Suprapubic skin (tissue), 4 donors: ENCODE measurements around the gene SULF2. TPM values are rescaled to one million over a fixed set of nuclear protein-coding genes. Genes with fewer than 3 reads are reported as not detected.

Source experiments
- DNase-seq, 2 donors: peaks; one replicate each; pipeline ENCODE4 v3.0.0-alpha.2; 2019; ENCODE audit warnings: low spot score in 2 of 2
- H3K27ac ChIP-seq: fragments of 200-600 bp; sonication (generic); one replicate; pipeline ENCODE4 v1.5.1; 2019
- H3K27me3 ChIP-seq: fragments of 200-600 bp; sonication (generic); one replicate; pipeline ENCODE4 v1.5.1; 2019
- H3K36me3 ChIP-seq: fragments of 200-600 bp; sonication (generic); one replicate; pipeline ENCODE4 v1.5.1; 2019
- H3K4me1 ChIP-seq: fragments of 200-600 bp; sonication (generic); one replicate; pipeline ENCODE4 v1.5.1; 2019
- H3K4me3 ChIP-seq: fragments of 200-600 bp; sonication (generic); one replicate; pipeline ENCODE4 v1.5.1; 2019; ENCODE audit warnings: mild to moderate bottlenecking
- H3K9me3 ChIP-seq: fragments of 200-600 bp; sonication (generic); one replicate; pipeline ENCODE4 v1.5.1; 2019
- EP300 ChIP-seq: sonication (generic); formaldehyde crosslinking; IDR thresholded peaks from one replicate; pipeline ENCODE4 v1.6.1; 2017; ENCODE audit warnings: antibody characterized with exemption
- POLR2A ChIP-seq, 2 donors: fragments of 450-650 bp; IDR thresholded peaks; one replicate each; pipeline ENCODE4 v1.6.1; 2017; ENCODE audit warnings: antibody characterized with exemption in 2 of 2, mild to moderate bottlenecking in 2 of 2, moderate library complexity in 2 of 2
- POLR2AphosphoS5 ChIP-seq, 3 donors: sonication (generic); formaldehyde crosslinking; IDR thresholded peaks; one replicate each; pipeline ENCODE4 v1.6.1; 2017; ENCODE audit warnings: antibody characterized with exemption in 3 of 3
- WGBS: methylation state at CpG from one replicate; pipeline ENCODE4 v1.1.5; 2018; 5-methylcytosine and 5-hydroxymethylcytosine counted together
- total RNA-seq, 4 donors: library from RNA; depleted of rRNA; stranded (reverse); fragments of >200 nt; gene quantifications; one replicate each; pipeline ENCODE4 v1.1.0, GENCODE V29; 2016
- TF ChIP-seq, protein P1 (sequence below), 2 donors: fragments of 200-600 bp in 1 of 2; fragments of 450-650 bp in 1 of 2; sonication (generic) in 1 of 2; IDR thresholded peaks; one replicate each; pipeline ENCODE4 v1.5.1; 2016 to 2019; ENCODE audit warnings: antibody characterized with exemption in 2 of 2, mild to moderate bottlenecking in 1 of 2, moderate library complexity in 1 of 2

The SULF2 gene
- total RNA-seq, 4 donors from 2014 or later, result 28.4 to 95.4 (median 57.5) TPM

DNA sequence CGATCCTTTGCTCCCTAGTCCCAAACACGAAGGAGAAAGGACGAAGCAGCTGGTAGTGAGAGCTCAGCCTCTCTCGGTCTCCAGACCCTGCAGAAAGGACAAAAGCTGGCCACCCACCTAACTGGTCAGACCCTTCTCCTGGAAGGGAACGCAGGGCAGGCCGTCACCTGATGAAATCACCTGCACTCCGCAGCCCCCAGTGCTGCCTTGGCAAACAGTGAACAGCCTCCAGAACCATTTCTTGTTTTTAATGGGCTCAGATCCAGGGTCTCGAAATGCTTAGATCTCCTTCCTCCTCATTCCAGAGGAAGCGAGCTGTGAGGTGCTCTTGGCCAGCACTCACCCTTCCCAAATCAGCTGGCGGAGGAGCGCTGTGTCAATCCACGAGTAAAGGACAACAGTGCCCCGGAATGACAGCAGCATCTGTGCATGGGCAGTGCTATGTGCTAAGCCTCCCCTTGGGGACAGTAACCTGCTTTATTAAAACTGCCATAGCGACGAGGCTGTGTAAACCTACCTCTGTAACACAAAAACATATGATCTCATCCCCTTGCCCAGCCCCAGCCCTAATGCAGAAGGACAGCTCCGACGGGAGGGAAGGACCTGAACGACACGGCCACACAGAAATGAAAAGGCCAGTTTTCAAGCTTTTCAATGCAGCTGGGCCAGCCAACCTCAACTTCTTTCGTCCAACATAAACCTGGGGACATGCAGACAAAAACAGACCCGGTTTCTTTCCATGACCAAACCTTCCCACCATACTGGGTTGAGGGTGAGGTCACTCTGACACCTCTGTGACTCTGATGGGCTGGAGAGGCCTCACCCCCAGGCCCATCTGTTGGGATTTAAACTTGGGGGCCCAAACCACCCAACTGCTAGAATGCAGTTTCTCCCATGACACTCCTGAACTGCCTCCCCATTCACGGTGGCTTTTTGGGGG lies 43.3 kb downstream of the SULF2 start:
- H3K4me1 ChIP-seq, result no peaks in the 10 kb centered on the region
- no peak overlapping the region for H3K4me3 ChIP-seq
- TF ChIP-seq EP300 (no peak), POLR2A (IDR thresholded peaks at IDR 0.05) (no peak), POLR2AphosphoS5 (IDR thresholded peaks at IDR 0.05) (no peak)
- TF ChIP-seq, protein P1, sequence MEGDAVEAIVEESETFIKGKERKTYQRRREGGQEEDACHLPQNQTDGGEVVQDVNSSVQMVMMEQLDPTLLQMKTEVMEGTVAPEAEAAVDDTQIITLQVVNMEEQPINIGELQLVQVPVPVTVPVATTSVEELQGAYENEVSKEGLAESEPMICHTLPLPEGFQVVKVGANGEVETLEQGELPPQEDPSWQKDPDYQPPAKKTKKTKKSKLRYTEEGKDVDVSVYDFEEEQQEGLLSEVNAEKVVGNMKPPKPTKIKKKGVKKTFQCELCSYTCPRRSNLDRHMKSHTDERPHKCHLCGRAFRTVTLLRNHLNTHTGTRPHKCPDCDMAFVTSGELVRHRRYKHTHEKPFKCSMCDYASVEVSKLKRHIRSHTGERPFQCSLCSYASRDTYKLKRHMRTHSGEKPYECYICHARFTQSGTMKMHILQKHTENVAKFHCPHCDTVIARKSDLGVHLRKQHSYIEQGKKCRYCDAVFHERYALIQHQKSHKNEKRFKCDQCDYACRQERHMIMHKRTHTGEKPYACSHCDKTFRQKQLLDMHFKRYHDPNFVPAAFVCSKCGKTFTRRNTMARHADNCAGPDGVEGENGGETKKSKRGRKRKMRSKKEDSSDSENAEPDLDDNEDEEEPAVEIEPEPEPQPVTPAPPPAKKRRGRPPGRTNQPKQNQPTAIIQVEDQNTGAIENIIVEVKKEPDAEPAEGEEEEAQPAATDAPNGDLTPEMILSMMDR (IDR thresholded peaks at IDR 0.05), result no peak
- H3K36me3 ChIP-seq, result no peaks in the 10 kb centered on the region
- H3K9me3 ChIP-seq, result no peaks in the 10 kb centered on the region
- H3K27me3 ChIP-seq, result no peaks in the 10 kb centered on the region
- no peak for DNase-seq
- H3K27ac ChIP-seq, result no peak overlapping the region
- 70% methylated on average over 20 of the region's 22 CpGs for WGBS

DNA sequence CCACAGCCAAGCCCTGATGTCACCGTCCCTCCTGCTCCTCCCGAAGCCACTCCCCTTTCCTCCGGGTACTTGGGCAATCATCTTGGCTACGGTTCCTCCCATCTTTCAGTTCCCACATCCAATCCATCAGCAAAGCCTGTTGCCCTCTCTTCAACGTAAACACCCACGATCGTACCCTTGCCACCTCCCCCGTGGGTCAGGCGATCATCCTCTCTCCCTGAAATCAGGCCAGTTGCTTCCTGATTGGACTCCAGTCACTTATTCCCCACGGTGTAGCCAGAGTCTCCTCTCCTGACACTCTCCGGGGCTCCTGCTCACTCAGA lies 44.5 kb downstream of the SULF2 start:
- H3K4me3 ChIP-seq, result no peak overlapping the region
- no peaks in the 10 kb centered on the region for H3K27me3 ChIP-seq
- H3K27ac ChIP-seq, result no peak overlapping the region
- WGBS, result 60% methylated on average over 11 of the region's 11 CpGs
- no peak for DNase-seq
- H3K36me3 ChIP-seq, result peaks cover 5% of the 10 kb centered on the region
- no peak for TF ChIP-seq EP300
- TF ChIP-seq, protein P1 (IDR thresholded peaks at IDR 0.05), result no peak
- no peak for TF ChIP-seq POLR2A (IDR thresholded peaks at IDR 0.05)
- no peak for TF ChIP-seq POLR2AphosphoS5 (IDR thresholded peaks at IDR 0.05)
- no peaks in the 10 kb centered on the region for H3K4me1 ChIP-seq
- H3K9me3 ChIP-seq, result no peaks in the 10 kb centered on the region

DNA sequence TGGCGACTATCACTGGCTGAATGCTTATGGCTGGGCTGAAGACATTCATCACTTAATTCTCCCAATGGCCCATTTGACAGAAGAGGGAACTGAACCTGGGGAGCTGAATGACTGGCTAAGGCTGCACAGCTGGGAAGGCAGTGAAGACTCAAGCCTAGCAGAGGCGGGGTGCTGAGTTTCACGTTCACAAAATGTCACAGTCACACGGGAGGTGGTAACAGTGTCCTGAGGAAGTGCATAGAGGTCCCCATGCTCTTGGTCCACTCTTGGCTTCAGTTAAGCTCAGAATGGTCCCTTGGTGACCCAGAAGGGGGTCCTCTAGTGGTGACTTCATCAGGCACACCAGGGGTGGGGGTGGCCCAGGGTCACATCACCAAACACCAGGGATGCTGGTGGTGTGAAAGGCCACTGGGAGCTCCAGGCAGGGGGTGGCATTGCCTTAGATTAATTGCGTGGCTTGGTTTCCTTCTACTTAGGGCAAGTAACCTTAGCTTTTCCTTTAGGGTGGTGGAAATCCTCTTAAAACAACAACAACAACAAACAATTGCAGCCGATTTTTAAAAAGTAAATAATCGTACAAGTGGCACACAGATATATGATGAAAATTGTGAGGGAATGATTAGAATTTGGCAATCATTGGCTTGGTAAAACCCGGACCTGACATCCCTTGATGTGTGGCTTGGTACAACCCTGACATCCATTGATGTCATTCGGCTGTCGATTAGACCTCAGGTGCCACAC lies 45.0 kb downstream of the SULF2 start:
- no peak for DNase-seq
- Histone ChIP-seq H3K27me3 (no peaks in the 10 kb centered on the region), H3K36me3 (peaks cover 9% of the 10 kb centered on the region), H3K9me3 (no peaks in the 10 kb centered on the region), H3K27ac (no peak overlapping the region), H3K4me3 (no peak overlapping the region), H3K4me1 (no peaks in the 10 kb centered on the region)
- WGBS, result 80% methylated on average over 10 of the region's 10 CpGs
- TF ChIP-seq EP300 (no peak), POLR2A (IDR thresholded peaks at IDR 0.05) (no peak), POLR2AphosphoS5 (IDR thresholded peaks at IDR 0.05) (no peak)
- TF ChIP-seq, protein P1 (IDR thresholded peaks at IDR 0.05), result no peak

DNA sequence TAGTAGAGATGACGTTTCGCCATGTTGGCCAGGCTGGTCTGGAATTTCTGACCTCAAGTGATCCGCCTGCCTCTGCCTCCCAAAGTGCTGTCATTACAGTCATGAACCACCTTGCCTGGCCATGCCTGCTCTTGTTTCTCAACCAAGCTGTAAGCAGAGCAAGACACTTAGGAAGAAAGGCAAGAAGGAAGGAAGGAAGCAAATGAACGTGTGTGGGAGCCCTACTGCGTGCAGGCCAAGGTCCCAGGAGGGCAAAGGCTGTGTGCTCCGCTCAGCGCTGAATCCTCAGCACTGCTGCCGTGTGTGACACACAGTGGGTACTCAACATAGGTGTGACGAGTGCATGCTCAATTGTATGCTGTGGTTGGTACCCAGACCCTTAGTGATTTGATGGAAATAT lies 47.4 kb downstream of the SULF2 start:
- no peak for TF ChIP-seq POLR2AphosphoS5 (IDR thresholded peaks at IDR 0.05)
- no peak for TF ChIP-seq POLR2A (IDR thresholded peaks at IDR 0.05)
- TF ChIP-seq, protein P1 (IDR thresholded peaks at IDR 0.05), result no peak
- no peak for TF ChIP-seq EP300
- Histone ChIP-seq H3K4me3 (no peak overlapping the region), H3K9me3 (no peaks in the 10 kb centered on the region), H3K27me3 (no peaks in the 10 kb centered on the region), H3K36me3 (peaks cover 12% of the 10 kb centered on the region), H3K27ac (no peak overlapping the region), H3K4me1 (no peaks in the 10 kb centered on the region)
- no peak for DNase-seq
- WGBS, result 91% methylated on average over 9 of the region's 9 CpGs

DNA sequence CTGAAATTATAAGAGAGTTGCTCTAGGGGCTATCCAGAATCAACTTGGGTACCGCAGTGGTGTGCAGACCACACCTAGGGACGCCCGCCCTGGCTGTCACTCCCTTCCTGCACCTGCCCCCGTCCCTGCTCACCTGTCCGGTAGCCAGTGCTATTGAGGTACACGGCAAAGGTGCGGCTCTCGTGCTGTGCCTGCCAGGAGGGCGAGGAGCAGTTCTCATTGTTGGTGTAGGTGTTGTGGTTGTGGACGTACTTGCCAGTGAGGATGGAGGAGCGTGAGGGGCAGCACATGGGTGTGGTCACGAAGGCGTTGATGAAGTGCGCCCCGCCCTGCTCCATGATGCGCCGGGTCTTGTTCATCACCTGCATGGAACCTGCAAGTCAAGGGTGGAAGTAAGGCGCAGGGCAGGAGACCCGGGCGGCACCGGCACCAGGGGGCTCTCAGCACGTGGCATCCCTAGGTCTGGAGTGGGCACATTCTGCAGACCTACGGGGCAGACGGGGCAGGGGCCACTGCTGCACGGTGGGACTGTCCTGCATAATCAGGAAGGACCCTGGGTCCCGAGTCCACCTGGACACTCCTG lies 48.6 kb downstream of the SULF2 start:
- no peaks in the 10 kb centered on the region for H3K9me3 ChIP-seq
- H3K27me3 ChIP-seq, result no peaks in the 10 kb centered on the region
- peaks cover 18% of the 10 kb centered on the region for H3K36me3 ChIP-seq
- no peak overlapping the region for H3K4me3 ChIP-seq
- WGBS, result 85% methylated on average over 20 of the region's 26 CpGs
- no peaks in the 10 kb centered on the region for H3K4me1 ChIP-seq
- no peak overlapping the region for H3K27ac ChIP-seq
- TF ChIP-seq, protein P1 (IDR thresholded peaks at IDR 0.05), result no peak
- TF ChIP-seq EP300 (no peak), POLR2A (IDR thresholded peaks at IDR 0.05) (no peak), POLR2AphosphoS5 (IDR thresholded peaks at IDR 0.05) (no peak)
- no peak for DNase-seq
